ENCODE data around the gene PDLIM5. TPM values are rescaled to one million over a fixed set of nuclear protein-coding genes. Genes with fewer than 3 reads are reported as not detected.

PDLIM5 gene
- total RNA-seq, 3 donors from 2014 or later (not counting 1 experiment from before 2014, with no cell fraction given): 41.8 to 94.8 (median 50.5) TPM

DNA sequence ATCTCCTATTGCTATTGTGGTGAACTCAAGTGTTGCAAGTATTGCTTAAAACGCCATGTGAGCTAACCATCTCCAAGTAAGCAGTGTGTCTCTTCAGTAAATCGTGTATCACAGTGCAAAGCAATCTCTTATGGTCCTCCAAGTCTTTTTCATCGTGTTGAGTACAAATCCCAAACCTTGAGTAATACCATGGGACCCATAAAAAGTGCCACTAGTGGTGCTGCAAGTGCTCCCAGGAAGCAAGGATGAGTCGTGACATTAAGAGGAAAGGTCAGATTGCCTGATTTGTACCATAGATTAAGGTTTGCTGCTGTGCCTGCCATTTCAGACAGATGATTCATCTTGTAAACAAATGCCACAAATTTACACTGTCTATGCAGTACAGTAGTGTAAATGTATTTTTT lies 239.1 kb downstream of the PDLIM5 start:
- no peaks in the 10 kb centered on the region for H3K4me1 ChIP-seq (ENCODE audit: control insufficient read depth, insufficient read depth, low read length)
- Mint-ChIP-seq H3K27ac (no peak overlapping the region), H3K27me3 (ENCODE audit: low read depth in 2 of 2) (peaks cover 0 to 3% of the 10 kb centered on the region in 2 donors), H3K36me3 (no peaks in the 10 kb centered on the region), H3K9me3 (no peaks in the 10 kb centered on the region), H3K4me1 (no peaks in the 10 kb centered on the region), H3K4me3 (no peak overlapping the region)
- TF ChIP-seq, protein P1, sequence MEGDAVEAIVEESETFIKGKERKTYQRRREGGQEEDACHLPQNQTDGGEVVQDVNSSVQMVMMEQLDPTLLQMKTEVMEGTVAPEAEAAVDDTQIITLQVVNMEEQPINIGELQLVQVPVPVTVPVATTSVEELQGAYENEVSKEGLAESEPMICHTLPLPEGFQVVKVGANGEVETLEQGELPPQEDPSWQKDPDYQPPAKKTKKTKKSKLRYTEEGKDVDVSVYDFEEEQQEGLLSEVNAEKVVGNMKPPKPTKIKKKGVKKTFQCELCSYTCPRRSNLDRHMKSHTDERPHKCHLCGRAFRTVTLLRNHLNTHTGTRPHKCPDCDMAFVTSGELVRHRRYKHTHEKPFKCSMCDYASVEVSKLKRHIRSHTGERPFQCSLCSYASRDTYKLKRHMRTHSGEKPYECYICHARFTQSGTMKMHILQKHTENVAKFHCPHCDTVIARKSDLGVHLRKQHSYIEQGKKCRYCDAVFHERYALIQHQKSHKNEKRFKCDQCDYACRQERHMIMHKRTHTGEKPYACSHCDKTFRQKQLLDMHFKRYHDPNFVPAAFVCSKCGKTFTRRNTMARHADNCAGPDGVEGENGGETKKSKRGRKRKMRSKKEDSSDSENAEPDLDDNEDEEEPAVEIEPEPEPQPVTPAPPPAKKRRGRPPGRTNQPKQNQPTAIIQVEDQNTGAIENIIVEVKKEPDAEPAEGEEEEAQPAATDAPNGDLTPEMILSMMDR (IDR thresholded peaks at IDR 0.05): no peak
- H3K27me3 ChIP-seq (ENCODE audit: control insufficient read depth, insufficient read depth, low read length): no peaks in the 10 kb centered on the region
- H3K4me3 ChIP-seq (ENCODE audit: low read length): no peak overlapping the region
- H3K27ac ChIP-seq (ENCODE audit: low read length): no peak overlapping the region
- 75% methylated on average over 4 of the region's 4 CpGs for WGBS (ENCODE audit: insufficient coverage)
- no peaks in the 10 kb centered on the region for H3K9me3 ChIP-seq (ENCODE audit: control insufficient read depth, insufficient read depth, low read length)
- DNase-seq (no peak), ATAC-seq (no peak)
- H3K36me3 ChIP-seq (ENCODE audit: control insufficient read depth, insufficient read depth, low read length): no peaks in the 10 kb centered on the region
- intact Hi-C loops (cut with micrococcal nuclease): no loop called here

DNA sequence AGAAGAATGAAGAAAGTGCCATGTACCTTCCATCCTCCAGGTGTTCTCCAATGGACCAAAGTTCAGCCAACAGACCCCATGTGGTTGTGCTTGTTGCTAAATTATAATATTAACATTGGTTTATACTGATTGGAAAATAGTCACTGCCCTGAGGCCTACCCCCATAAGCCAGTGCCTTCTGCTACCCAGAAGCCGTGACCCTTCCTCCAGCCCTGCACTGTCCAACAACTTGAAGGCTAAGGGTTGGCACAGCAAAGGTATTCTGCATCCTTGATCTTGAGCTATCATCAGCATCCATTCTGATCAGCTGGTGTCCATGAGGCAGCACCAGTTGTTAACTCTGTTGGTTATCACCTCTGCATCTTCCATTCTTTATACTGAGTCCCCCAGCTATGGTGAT lies 239.8 kb downstream of the PDLIM5 start:
- no peaks in the 10 kb centered on the region for H3K9me3 ChIP-seq (ENCODE audit: control insufficient read depth, insufficient read depth, low read length)
- no peaks in the 10 kb centered on the region for H3K36me3 Mint-ChIP-seq
- no peaks in the 10 kb centered on the region for H3K27me3 ChIP-seq (ENCODE audit: control insufficient read depth, insufficient read depth, low read length)
- H3K27ac Mint-ChIP-seq: no peak overlapping the region
- H3K9me3 Mint-ChIP-seq: no peaks in the 10 kb centered on the region
- H3K4me3 Mint-ChIP-seq: no peak overlapping the region
- intact Hi-C loops (cut with micrococcal nuclease): no loop called here
- H3K36me3 ChIP-seq (ENCODE audit: control insufficient read depth, insufficient read depth, low read length): no peaks in the 10 kb centered on the region
- no peaks in the 10 kb centered on the region for H3K4me1 Mint-ChIP-seq
- DNase-seq (no peak), ATAC-seq (no peak)
- no peak overlapping the region for H3K4me3 ChIP-seq (ENCODE audit: low read length)
- H3K27me3 Mint-ChIP-seq (ENCODE audit: low read depth in 2 of 2): peaks cover 0 to 3% of the 10 kb centered on the region in 2 donors
- no peaks in the 10 kb centered on the region for H3K4me1 ChIP-seq (ENCODE audit: control insufficient read depth, insufficient read depth, low read length)
- TF ChIP-seq, protein P1 (IDR thresholded peaks at IDR 0.05): no peak
- WGBS (ENCODE audit: insufficient coverage): 79% methylated on average over 1 of the region's 1 CpG
- no peak overlapping the region for H3K27ac ChIP-seq (ENCODE audit: low read length)

DNA sequence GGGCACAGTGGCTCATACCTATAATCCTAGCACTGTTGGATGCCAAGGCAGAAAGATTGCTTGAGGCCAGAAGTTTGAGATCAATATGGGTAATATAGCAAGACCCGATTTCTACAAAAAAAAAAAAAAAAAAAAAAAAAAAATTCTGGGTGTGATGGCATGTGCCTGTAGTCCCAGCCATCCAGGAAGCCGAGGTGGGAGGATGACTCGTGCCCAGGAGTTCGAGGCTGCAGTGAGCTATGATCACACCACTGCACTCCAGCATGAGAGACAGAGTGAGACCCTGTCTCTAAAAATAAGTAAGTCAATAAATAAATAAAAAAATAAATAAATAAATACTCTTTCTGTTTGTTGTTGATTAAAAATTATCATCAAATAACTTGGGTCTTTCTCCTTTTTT lies 243.6 kb downstream of the PDLIM5 start:
- Histone ChIP-seq H3K27ac (ENCODE audit: low read length) (no peak overlapping the region), H3K9me3 (ENCODE audit: control insufficient read depth, insufficient read depth, low read length) (no peaks in the 10 kb centered on the region), H3K4me1 (ENCODE audit: control insufficient read depth, insufficient read depth, low read length) (no peaks in the 10 kb centered on the region), H3K4me3 (ENCODE audit: low read length) (no peak overlapping the region), H3K27me3 (ENCODE audit: control insufficient read depth, insufficient read depth, low read length) (no peaks in the 10 kb centered on the region), H3K36me3 (ENCODE audit: control insufficient read depth, insufficient read depth, low read length) (no peaks in the 10 kb centered on the region)
- H3K9me3 Mint-ChIP-seq: no peaks in the 10 kb centered on the region
- TF ChIP-seq, protein P1 (IDR thresholded peaks at IDR 0.05): no peak
- H3K36me3 Mint-ChIP-seq: no peaks in the 10 kb centered on the region
- intact Hi-C loops (cut with micrococcal nuclease): no loop called here
- DNase-seq (no peak), ATAC-seq (no peak)
- H3K4me1 Mint-ChIP-seq: no peaks in the 10 kb centered on the region
- no peak overlapping the region for H3K4me3 Mint-ChIP-seq
- no peaks in the 10 kb centered on the region for H3K27me3 Mint-ChIP-seq (ENCODE audit: low read depth in 2 of 2)
- H3K27ac Mint-ChIP-seq: no peak overlapping the region
- 89% methylated on average over 4 of the region's 4 CpGs for WGBS (ENCODE audit: insufficient coverage)

DNA sequence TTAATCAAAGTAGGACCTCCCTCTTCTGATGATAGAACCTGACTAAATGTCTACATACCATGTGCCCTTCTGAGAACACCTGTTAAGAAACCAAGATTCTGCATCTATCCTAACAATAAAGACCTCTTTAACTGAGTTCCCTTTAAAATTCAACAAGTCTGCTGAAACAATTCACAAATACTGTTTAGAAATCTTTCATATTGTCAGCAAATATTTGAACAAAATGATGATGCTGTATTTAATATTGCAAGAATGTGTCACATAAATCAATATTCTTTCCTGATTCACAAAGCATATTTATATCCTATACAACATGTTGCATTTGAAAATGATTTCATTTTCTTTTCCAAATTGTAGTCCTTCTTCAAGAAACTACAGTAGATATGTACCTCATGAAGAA lies 246.4 kb downstream of the PDLIM5 start:
- Histone ChIP-seq H3K27ac (ENCODE audit: low read length) (no peak overlapping the region), H3K27me3 (ENCODE audit: control insufficient read depth, insufficient read depth, low read length) (no peaks in the 10 kb centered on the region), H3K4me1 (ENCODE audit: control insufficient read depth, insufficient read depth, low read length) (no peaks in the 10 kb centered on the region), H3K9me3 (ENCODE audit: control insufficient read depth, insufficient read depth, low read length) (no peaks in the 10 kb centered on the region), H3K4me3 (ENCODE audit: low read length) (no peak overlapping the region), H3K36me3 (ENCODE audit: control insufficient read depth, insufficient read depth, low read length) (no peaks in the 10 kb centered on the region)
- no peak overlapping the region for H3K27ac Mint-ChIP-seq
- no peaks in the 10 kb centered on the region for H3K36me3 Mint-ChIP-seq
- H3K4me3 Mint-ChIP-seq: no peak overlapping the region
- TF ChIP-seq, protein P1 (IDR thresholded peaks at IDR 0.05): no peak
- H3K4me1 Mint-ChIP-seq: no peaks in the 10 kb centered on the region
- intact Hi-C loops (cut with micrococcal nuclease): no loop called here
- ATAC-seq (no peak), DNase-seq (no peak)
- H3K27me3 Mint-ChIP-seq (ENCODE audit: low read depth in 2 of 2): peaks cover 0 to 2% of the 10 kb centered on the region in 2 donors
- no peaks in the 10 kb centered on the region for H3K9me3 Mint-ChIP-seq

Measured in natural killer cell (primary cell).